K562 (cell line): ENCODE data around the gene PRKCB. TPM values are rescaled to one million over a fixed set of nuclear protein-coding genes. Genes with fewer than 3 reads are reported as not detected.
A peak's percentile ranks its signal among the peaks of the same experiment; 100 is the strongest.
"Not testable (repeated sequence)": the region's sequence is repeated elsewhere in the genome, so short reads cannot be mapped to it uniquely, and the experiment has no call there.

Source experiments
- ATAC-seq: fragments of 200-7000 bp; cut with Tn5 transposase; 3 replicates; pipeline ENCODE4 v1.9.1; 2020; ENCODE audit warnings: moderate library complexity
- BruUV-seq: library from RNA; stranded (reverse); fragments of 400-500 nt; replicated peaks from 2 replicates; lab custom pipeline; 2021; lab: Mats Ljungman, UMichigan
- CTCF ChIA-PET: fragments of 300-600 bp; formaldehyde crosslinking; extraction: SDS; loops from one replicate; lab custom pipeline; 2021; ENCODE audit warnings: low intra/inter-chr PET ratio; lab: Yijun Ruan, JAX
- POLR2A ChIA-PET: fragments of 300-600, 350-650 bp; sonication (Branson Sonifier 250); formaldehyde crosslinking; extraction: SDS; loops from one replicate; lab custom pipeline; 2021; ENCODE audit warnings: antibody characterized with exemption, inconsistent platforms; lab: Yijun Ruan, JAX
- DNase-seq, 4 experiments: peaks; one replicate each; pipeline versions ENCODE4 v3.0.0 to v3.0.0-alpha.2; 2011 to 2018; ENCODE audit warnings: low spot score in 3 of 4, mixed read lengths in 3 of 4; ENCODE audit errors: extremely low read depth in 1 of 4
- FAIRE-seq: peaks from 2 replicates; lab custom pipeline; 2011; peaks lifted over from hg19 to GRCh38; lab: Jason Lieb, UNC
- H2AFZ ChIP-seq: 2 replicates; pipeline ENCODE4 v1.6.0; 2011; ENCODE audit warnings: low read depth, low read length, control low read depth, inconsistent platforms
- H3K27ac ChIP-seq: fragments of 200-600 bp; 3 replicates; pipeline ENCODE4 v1.8.0; 2011; ENCODE audit warnings: low read depth, mild to moderate bottlenecking, control low read depth, inconsistent platforms, low read length, moderate library complexity, mixed read lengths; ENCODE audit errors: extremely low read depth
- H3K27me3 ChIP-seq, 2 experiments: fragments of 300-600 bp in 1 of 2; 2 replicates in 1 of 2; 3 replicates in 1 of 2; pipeline versions ENCODE4 v1.6.0 to v1.8.0; 2011; ENCODE audit warnings: inconsistent platforms in 2 of 2, low read length in 2 of 2, mild to moderate bottlenecking in 1 of 2, mixed read lengths in 1 of 2, moderate library complexity in 1 of 2; ENCODE audit not compliant: control insufficient read depth in 2 of 2, insufficient read depth in 2 of 2
- H3K36me3 ChIP-seq: fragments of 300-600 bp; 3 replicates; pipeline ENCODE4 v1.8.0; 2011; ENCODE audit warnings: mild to moderate bottlenecking, low read length, inconsistent platforms; ENCODE audit not compliant: control insufficient read depth, insufficient read depth
- H3K4me1 ChIP-seq, 2 experiments: fragments of 200-600 bp in 1 of 2; replicated peaks in 1 of 2; 2 replicates in 1 of 2; 3 replicates in 1 of 2; pipeline versions ENCODE4 v1.5.1 to v1.8.0; 2011; ENCODE audit warnings: inconsistent platforms in 2 of 2, low read length in 2 of 2, mild to moderate bottlenecking in 1 of 2, mixed read lengths in 1 of 2, moderate library complexity in 1 of 2; ENCODE audit not compliant: control insufficient read depth in 2 of 2, insufficient read depth in 2 of 2
- H3K4me2 ChIP-seq: 2 replicates; pipeline ENCODE4 v1.6.1; 2011; ENCODE audit warnings: low read length, control low read depth, inconsistent platforms, mixed read lengths; ENCODE audit not compliant: insufficient read depth
- H3K4me3 ChIP-seq: fragments of 200-600 bp; sonication (generic), shearing (Covaris generic); 2 replicates; pipeline ENCODE4 v1.5.1; 2016; ENCODE audit warnings: control low read depth, inconsistent platforms
- H3K79me2 ChIP-seq: fragments of 200-600 bp; 3 replicates; pipeline ENCODE4 v1.8.0; 2011; ENCODE audit warnings: low read length, inconsistent platforms; ENCODE audit not compliant: control insufficient read depth, insufficient read depth
- H3K9ac ChIP-seq, 2 experiments: 2 replicates each; pipeline versions ENCODE4 v1.6.0 to v1.6.1; 2011; ENCODE audit warnings: low read depth in 2 of 2, low read length in 2 of 2, control low read depth in 1 of 2, inconsistent platforms in 1 of 2, mild to moderate bottlenecking in 1 of 2, mixed read lengths in 1 of 2; ENCODE audit not compliant: insufficient read depth in 1 of 2
- H3K9me1 ChIP-seq: one replicate; pipeline ENCODE4 v1.6.0; 2011; ENCODE audit warnings: inconsistent platforms, mild to moderate bottlenecking, low read length, moderate library complexity; ENCODE audit not compliant: control insufficient read depth, insufficient read depth
- H3K9me3 ChIP-seq: replicated peaks from 2 replicates; pipeline ENCODE4 v1.5.1; 2011; ENCODE audit warnings: low read depth, low read length, inconsistent platforms; ENCODE audit not compliant: control insufficient read depth, insufficient read depth
- H4K20me1 ChIP-seq: replicated peaks from 2 replicates; pipeline ENCODE4 v1.6.1; 2011; ENCODE audit warnings: low read length, inconsistent platforms, mixed read lengths; ENCODE audit not compliant: control insufficient read depth, insufficient read depth
- CEBPB ChIP-seq: fragments of 450-650 bp; IDR thresholded peaks from 2 replicates; pipeline ENCODE4 v1.6.1; 2016; ENCODE audit warnings: missing genetic modification characterization, missing compliant biosample characterization
- CEBPG ChIP-seq, 3 experiments: fragments of 200-800 bp in 1 of 3; sonication (Bioruptor generic) in 1 of 3; sonication (generic) in 1 of 3; formaldehyde crosslinking in 1 of 3; IDR thresholded peaks in 2 of 3; conservative IDR thresholded peaks in 1 of 3; 2 replicates each; pipeline versions ENCODE4 v1.6.1 to v1.8.0; 2016 to 2022; ENCODE audit warnings: missing compliant biosample characterization in 2 of 3, missing genetic modification characterization in 2 of 3, mild to moderate bottlenecking in 1 of 3, missing genetic modification reagents in 1 of 3
- ZFP36 ChIP-seq: fragments of 150-350 bp; IDR thresholded peaks from 2 replicates; pipeline ENCODE4 v1.6.1; 2018; ENCODE audit warnings: low read length, low read depth; ENCODE audit not compliant: partially characterized antibody
- WGBS: fragments of 100-300 bp; shearing (Covaris generic); methylation state at CpG from one replicate; pipeline ENCODE4 v1.1.6; 2016; ENCODE audit warnings: low coverage, mixed read lengths; ENCODE audit not compliant: insufficient coverage; ENCODE audit errors: missing lambda C conversion rate; 5-methylcytosine and 5-hydroxymethylcytosine counted together
- in situ Hi-C: fragments of 300-500 bp; cut with MboI; formaldehyde crosslinking; loops from 4 replicates; pipeline ENCODE4 v1.15.0; 2018; ENCODE audit warnings: inconsistent platforms, mixed read lengths
- intact Hi-C: fragments of 100-400 bp; cut with micrococcal nuclease; formaldehyde crosslinking; loops from 2 replicates; pipeline ENCODE4 v1.14.2; 2022
- polyA plus RNA-seq, 8 experiments: library from polyadenylated mRNA; depleted of rRNA in 4 of 8; stranded (reverse) in 5 of 8; unstranded in 3 of 8; fragments of >200 nt; fragmentation: Nextera tagmentation in 2 of 8; fragmentation: Illumina TruSeq in 1 of 8; extraction: Ambion mirVana in 2 of 8; extraction: Trizol in 1 of 8; gene quantifications; 2 replicates each; pipeline versions ENCODE4 v1.2.1 to v1.2.3, GENCODE V29; 2011 to 2014; ENCODE audit warnings: inconsistent platforms in 1 of 8, missing spikeins in 1 of 8
- total RNA-seq, 7 experiments: library from RNA; depleted of rRNA in 6 of 7; stranded (reverse); fragments of >200 nt in 6 of 7; fragmentation: Illumina TruSeq in 2 of 7; extraction: Trizol in 2 of 7; gene quantifications; 2 replicates each; pipeline versions ENCODE4 v1.2.1 to v1.2.3, GENCODE V29; 2011 to 2021; ENCODE audit warnings: low replicate concordance in 1 of 7
- TF ChIP-seq, protein P1 (sequence below): fragments of 250-450 bp; sonication (Bioruptor Pico); IDR thresholded peaks from 2 replicates; pipeline ENCODE4 v1.4.0; 2020

Gene PRKCB
- total and polyA plus RNA-seq, 9 of the 15 experiments (the other 6 are each of a cell fraction or from before 2014, with no cell fraction given), result 49.9 to 276 (median 148) TPM

- H3K9me1 ChIP-seq, H3K4me3 ChIP-seq, H3K4me2 ChIP-seq, in situ Hi-C loops, intact Hi-C loops, H3K79me2 ChIP-seq, H3K27me3 ChIP-seq, ATAC-seq, H3K27ac ChIP-seq, H3K9me3 ChIP-seq, BruUV-seq, H4K20me1 ChIP-seq, DNase-seq, POLR2A ChIA-PET, H3K36me3 ChIP-seq, CTCF ChIA-PET, H2AFZ ChIP-seq, FAIRE-seq, H3K4me1 ChIP-seq, H3K9ac ChIP-seq: not testable (repeated sequence)
- 0% methylated on average over 2 of the region's 2 CpGs for WGBS
These were observed 403.1 kb downstream of the PRKCB start for GRCh38 chr16:24238846-24239245.

DNA sequence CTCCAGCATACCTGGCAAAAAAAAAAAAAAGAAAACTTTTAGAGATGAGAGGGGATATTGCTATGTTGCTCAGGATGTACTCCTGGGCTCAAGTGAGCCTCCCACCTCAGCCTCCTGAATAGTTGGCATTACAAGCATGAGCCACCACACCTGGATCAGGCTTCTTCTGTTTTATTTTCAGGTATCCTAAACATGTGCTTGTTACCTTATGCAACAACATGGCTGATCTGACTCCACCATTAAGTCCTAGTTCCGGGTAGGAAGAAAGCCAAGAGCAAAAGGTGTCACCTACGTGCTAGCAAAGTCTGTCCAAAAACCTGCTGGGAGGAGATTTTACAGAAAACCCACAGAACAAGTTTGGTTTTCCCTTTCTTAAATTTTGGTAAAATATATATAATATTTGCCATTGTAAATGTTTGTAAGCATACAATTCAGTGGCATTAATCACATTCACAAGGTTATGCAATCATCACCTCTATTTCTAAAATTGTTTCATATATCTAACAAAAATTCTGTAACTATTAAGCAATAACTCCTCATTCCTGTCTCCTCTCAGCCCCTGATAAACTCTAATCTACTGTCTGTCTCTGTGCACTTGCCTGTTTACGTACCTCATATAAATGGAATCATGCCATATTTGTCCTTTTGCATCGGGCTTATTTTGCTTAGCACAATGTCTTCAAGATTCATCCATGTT is 411.3 kb downstream of the PRKCB start:
- no TSS peak for BruUV-seq
- no peak overlapping the region for H3K4me3 ChIP-seq
- POLR2A ChIA-PET, result no interaction called here
- no peak overlapping the region for H3K27ac ChIP-seq
- in situ Hi-C loops (no loop called here), intact Hi-C loops (no loop called here)
- H3K9me1 ChIP-seq, result no peaks in the 10 kb centered on the region
- ATAC-seq (no peak), FAIRE-seq (no peak)
- CTCF ChIA-PET, result no interaction called here
- H3K79me2 ChIP-seq, result no peaks in the 10 kb centered on the region
- TF ChIP-seq ZFP36, result no peak
- peak; percentile 58 for TF ChIP-seq CEBPB (tag)
- TF ChIP-seq, protein P1, sequence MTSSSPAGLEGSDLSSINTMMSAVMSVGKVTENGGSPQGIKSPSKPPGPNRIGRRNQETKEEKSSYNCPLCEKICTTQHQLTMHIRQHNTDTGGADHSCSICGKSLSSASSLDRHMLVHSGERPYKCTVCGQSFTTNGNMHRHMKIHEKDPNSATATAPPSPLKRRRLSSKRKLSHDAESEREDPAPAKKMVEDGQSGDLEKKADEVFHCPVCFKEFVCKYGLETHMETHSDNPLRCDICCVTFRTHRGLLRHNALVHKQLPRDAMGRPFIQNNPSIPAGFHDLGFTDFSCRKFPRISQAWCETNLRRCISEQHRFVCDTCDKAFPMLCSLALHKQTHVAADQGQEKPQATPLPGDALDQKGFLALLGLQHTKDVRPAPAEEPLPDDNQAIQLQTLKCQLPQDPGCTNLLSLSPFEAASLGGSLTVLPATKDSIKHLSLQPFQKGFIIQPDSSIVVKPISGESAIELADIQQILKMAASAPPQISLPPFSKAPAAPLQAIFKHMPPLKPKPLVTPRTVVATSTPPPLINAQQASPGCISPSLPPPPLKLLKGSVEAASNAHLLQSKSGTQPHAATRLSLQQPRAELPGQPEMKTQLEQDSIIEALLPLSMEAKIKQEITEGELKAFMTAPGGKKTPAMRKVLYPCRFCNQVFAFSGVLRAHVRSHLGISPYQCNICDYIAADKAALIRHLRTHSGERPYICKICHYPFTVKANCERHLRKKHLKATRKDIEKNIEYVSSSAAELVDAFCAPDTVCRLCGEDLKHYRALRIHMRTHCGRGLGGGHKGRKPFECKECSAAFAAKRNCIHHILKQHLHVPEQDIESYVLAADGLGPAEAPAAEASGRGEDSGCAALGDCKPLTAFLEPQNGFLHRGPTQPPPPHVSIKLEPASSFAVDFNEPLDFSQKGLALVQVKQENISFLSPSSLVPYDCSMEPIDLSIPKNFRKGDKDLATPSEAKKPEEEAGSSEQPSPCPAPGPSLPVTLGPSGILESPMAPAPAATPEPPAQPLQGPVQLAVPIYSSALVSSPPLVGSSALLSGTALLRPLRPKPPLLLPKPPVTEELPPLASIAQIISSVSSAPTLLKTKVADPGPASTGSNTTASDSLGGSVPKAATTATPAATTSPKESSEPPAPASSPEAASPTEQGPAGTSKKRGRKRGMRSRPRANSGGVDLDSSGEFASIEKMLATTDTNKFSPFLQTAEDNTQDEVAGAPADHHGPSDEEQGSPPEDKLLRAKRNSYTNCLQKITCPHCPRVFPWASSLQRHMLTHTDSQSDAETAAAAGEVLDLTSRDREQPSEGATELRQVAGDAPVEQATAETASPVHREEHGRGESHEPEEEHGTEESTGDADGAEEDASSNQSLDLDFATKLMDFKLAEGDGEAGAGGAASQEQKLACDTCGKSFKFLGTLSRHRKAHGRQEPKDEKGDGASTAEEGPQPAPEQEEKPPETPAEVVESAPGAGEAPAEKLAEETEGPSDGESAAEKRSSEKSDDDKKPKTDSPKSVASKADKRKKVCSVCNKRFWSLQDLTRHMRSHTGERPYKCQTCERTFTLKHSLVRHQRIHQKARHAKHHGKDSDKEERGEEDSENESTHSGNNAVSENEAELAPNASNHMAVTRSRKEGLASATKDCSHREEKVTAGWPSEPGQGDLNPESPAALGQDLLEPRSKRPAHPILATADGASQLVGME (CRISPR knock-in tag), result no peak
- no peak for TF ChIP-seq CEBPG (CRISPR knock-in tag; IDR thresholded peaks at IDR 0.05)
- peak; percentile 35 to 73; a peak in 3 of 4 replicates for TF ChIP-seq CEBPG (tag; conservative IDR thresholded peaks at IDR 0.05 in 1 of 2, IDR thresholded peaks at IDR 0.05 in 1 of 2)
- TF ChIP-seq, all 486 proteins: peak for 2
- H4K20me1 ChIP-seq, result no peaks in the 10 kb centered on the region
- H3K4me2 ChIP-seq, result no peak overlapping the region
- no peaks in the 10 kb centered on the region for H3K4me1 ChIP-seq
- WGBS, result 5% methylated on average over 4 of the region's 4 CpGs
- H3K36me3 ChIP-seq, result no peaks in the 10 kb centered on the region
- no peaks in the 10 kb centered on the region for H3K9me3 ChIP-seq
- no peak overlapping the region for H3K9ac ChIP-seq
- peaks cover 0 to 6% of the 10 kb centered on the region in 2 experiments; a peak in 3 of 5 replicates for H3K27me3 ChIP-seq
- no peak for DNase-seq
- no peak overlapping the region for H2AFZ ChIP-seq
